NCI-H1105 (cell line): ENCODE measurements around the gene ADD1.

ENCODE experiments used
- DNase-seq: peaks from one replicate; lab custom pipeline; 2025; lab: John Stamatoyannopoulos, UW

The ADD1 gene

DNA sequence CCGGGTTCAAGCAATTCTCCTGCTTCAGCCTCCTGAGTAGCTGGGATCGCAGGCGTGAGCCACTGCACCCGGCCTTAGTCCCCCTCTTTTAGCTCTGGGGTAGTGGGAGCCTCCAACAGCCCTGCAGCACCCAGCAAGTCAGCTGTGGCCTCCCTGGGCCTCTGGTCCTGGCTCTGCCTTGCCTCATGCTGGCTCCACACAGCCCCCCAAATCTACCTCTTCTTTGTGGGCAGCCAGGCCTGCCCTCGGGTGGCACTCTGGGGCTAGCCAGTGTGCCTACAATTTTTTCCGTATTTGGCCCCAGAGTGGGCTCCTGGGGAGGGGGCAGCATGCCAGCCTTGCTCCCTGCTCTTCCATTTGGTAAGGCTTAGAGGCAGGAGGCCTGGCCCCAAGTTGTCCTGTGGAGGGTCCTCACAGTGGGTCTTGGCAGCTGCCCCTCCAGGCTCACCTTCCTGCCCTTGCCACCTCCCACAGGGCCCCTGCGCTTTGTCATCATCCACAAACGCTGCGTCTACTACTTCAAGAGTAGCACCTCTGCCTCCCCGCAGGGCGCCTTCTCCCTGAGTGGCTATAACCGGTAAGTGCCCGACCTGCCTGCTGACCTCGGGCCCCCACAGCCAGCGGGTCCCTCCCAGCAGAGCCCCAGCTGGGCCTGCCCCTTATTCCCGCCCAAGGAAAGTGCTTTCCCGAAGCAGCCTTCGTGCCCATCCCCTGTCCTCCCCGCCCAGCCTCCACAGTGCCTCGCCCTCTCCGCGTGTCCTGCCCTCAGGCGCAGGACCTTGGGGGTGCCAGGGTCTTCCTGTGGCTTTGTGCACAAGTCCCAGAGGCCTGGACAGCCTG, 21.0 kb upstream of the ADD1 start:
- no peak for DNase-seq

- DNase-seq = no peak
These were observed 20.4 kb upstream of the ADD1 start for GRCh38 chr4:2823301-2823670.

DNA sequence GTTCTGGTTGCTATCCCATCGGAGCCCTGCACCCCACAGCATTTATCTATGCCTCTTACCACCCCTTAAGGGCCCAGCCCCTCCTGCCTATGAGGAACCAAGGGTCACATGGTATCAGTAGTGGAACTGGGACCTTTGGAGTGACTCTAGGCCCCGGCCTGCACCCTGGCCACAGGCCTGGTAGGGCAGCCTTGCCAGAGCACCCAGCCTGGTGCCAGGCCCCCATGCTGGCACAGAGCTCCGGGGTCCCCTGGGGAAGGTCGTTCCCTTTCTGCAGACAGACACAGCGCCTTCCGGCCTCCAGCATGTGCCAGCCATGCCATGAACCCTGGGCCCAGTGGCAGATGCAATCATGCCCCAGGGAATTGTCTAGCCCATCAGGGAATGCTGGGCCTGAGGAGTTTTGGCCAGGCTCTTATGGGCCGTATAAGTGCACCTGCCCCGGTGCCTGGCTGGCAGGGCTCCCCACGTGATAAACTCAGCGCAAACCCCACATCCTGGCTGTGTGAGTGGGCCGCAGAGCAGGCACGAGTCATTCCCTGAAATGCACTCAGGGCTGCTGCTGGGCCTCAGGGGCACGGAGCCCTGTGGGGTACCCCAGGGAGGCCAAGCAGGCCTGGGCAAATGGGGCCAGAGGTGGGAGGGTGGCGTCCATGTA, 19.8 kb upstream of the ADD1 start:
- no peak for DNase-seq

DNA sequence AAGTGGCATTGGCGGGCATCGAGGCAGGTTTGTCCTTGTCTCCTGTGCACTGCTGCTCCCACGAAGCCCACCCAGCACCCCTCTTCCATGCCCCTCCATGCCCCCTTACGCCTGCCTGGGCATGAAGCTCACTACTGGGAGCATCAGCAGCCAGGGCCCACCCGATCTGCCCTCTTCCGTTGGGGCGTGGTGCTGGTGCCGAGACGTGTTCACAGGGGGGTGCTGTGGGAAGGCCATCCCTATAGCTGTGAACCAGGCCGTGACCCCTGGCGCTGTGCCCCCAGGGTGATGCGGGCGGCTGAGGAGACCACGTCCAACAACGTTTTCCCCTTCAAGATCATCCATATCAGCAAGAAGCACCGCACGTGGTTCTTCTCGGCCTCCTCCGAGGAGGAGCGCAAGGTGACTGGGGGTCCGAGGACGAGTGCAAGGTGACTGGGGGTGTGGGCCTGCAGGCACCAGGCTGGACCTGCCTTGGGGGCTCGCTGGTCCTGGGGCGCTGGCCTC, 19.3 kb upstream of the ADD1 start:
- no peak for DNase-seq

DNA sequence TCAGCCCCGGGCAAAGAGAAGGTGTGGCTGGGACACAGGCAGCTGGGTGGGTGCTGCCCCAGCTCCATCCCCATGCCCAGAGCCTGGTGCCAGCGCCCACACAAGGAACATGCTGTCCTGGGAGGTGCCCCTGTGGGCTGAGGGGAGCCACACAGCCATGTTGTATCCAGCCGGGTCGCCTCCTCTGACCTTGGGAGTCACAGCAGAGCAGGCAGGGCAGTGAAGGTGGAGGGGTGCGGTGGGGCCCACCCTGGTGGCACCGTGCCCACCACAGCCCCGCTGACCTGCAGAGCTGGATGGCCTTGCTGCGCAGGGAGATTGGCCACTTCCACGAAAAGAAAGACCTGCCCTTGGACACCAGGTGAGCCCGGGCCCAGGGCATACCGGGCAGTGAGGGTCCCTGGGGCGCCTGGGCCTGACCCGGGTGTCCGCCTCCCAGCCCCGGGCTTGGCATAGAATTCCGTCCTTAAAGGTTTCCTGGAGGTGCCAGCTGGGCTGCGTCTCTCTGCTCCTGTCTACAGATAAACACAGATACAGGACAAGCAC, 18.7 kb upstream of the ADD1 start:
- DNase-seq = no peak

- DNase-seq = no peak
These were observed 17.9 kb upstream of the ADD1 start for GRCh38 chr4:2825740-2826139.

- no peak for DNase-seq
These were observed 16.4 kb upstream of the ADD1 start for GRCh38 chr4:2827071-2827873.

- no peak for DNase-seq
These were observed 15.5 kb upstream of the ADD1 start for GRCh38 chr4:2827874-2828751.

- DNase-seq = no peak
These were observed 14.9 kb upstream of the ADD1 start for GRCh38 chr4:2828758-2829181.

- no peak for DNase-seq
These were observed 14.2 kb upstream of the ADD1 start for GRCh38 chr4:2829321-2829932.

- DNase-seq = no peak
These were observed 13.7 kb upstream of the ADD1 start for GRCh38 chr4:2829933-2830451.

GRCh38 chr4:2830632-2831610, 12.7 kb upstream of the ADD1 start:
- DNase-seq = no peak

GRCh38 chr4:2831611-2832308, 11.9 kb upstream of the ADD1 start:
- no peak for DNase-seq

DNA sequence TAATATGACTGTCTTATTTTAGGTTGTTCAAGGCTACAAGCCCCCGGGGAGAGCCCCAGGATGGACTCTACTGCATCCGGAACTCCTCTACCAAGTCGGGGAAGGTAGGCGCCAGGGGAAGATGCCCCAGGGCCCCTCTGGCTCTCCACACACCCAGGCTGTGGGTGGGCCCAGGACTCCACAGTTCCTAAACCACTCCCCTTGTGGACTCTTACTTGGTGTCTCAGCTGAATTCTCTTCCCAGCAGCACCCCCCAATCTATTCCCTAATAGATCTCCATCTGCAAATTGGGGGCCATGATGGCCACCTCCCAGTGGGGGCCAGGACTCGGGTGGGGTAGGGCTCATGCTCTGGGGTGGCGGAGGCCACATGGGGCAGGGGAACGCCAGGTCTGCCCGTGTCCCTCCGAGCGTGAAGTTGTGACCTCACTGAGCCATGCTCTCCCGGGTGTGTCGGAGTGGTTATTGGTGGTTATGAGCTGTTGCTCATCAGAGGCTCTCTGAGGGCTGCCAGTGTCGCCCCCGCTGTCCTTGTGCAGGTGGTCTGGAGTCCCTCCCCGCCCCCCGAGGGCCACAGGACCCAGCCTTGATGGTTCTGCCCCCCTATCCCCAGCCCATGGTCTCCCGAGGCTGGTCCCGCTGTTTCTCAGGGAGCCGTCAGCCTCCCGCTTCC, 11.2 kb upstream of the ADD1 start:
- no peak for DNase-seq

DNA sequence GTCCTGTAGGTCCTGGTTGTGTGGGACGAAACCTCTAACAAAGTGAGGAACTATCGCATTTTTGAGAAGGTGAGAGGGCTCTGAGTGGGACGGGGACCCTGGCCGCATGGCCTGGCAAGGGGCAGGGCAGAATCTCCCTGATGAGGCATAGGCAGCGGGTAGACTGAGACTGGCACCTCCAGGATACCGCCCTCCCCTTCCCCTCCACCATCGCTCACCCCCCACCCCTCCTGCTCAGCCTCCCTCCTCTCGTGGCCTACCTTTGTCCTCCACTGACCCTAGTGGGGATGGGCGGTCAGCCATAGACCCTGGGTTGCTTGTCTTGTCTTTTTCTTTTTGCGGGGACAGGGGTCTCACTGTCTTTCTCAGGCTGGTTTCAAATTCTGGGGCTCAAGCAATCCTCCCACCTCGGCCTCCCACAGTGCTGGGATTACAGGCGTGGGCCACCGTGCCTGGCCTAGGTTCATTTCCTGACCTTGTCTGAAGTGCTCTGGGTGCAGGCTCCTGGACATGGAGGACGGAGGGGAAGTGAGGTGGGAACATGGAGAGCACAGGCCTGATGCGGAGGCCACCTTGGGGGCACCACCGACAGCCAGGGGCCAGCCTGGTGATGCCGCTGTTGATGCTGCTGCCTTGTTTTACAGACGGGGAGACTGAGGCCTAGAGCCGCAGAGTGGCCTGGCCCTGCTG, 10.5 kb upstream of the ADD1 start:
- DNase-seq = no peak

DNA sequence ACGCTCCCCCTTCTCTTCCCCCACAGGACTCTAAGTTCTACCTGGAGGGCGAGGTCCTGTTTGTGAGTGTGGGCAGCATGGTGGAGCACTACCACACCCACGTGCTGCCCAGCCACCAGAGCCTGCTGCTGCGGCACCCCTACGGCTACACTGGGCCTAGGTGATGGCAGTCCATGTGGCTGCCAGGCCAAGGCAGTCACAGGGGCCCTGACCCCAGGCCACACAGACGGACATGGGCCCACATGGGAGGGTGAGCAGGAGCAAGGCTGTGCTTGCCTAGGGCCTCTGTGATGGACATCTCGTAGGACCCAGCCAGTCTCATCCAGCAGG, 10.0 kb upstream of the ADD1 start:
- no peak for DNase-seq

DNA sequence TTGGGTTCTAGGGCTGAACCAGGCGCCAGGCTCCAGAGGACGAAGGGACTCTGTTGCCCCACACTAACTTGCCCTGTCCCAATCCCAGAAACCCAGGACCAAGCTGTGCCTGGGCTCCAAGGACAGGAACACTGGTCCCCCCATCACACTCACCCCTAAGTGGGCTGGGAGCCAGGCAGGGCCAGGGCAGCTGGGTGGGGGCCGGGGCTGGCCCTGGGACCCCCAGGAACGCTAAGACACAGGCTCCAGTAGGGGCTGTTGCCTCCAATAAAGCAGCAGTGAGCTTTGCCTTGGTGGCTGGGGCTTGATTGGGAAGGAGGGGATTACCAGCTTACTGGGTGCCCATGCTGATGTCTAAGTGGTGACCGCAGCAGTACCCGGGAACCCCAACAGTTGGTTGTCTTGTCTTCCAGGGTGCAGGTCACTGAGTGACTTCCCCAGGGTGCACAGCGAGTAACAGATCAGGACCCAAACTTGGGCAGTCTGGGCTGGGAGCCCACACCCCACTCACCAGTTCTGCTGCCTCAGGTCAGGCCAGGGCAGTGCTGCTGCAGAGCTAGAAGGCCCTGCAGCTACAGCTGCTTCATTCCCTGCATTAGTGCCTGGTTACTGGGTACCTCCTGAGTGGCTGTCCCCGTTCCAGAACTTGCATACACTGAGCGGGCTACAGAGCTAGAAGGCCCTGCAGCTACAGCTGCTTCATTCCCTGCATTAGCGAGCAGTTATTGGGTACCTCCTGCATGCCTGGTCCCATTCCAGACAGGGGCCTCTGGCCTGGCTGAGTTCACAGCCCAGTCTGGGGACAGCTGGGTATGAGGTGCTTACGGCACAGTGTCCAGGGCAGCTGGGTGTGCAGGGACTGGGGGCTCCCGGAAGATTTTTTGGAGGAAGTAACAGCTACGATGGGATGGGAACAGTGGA, 9.4 kb upstream of the ADD1 start:
- no peak for DNase-seq
